ENCODE data around the gene CYP2A7.
"Not testable (repeated sequence)": the region's sequence is repeated elsewhere in the genome, so short reads cannot be mapped to it uniquely, and the experiment has no call there.

DNA sequence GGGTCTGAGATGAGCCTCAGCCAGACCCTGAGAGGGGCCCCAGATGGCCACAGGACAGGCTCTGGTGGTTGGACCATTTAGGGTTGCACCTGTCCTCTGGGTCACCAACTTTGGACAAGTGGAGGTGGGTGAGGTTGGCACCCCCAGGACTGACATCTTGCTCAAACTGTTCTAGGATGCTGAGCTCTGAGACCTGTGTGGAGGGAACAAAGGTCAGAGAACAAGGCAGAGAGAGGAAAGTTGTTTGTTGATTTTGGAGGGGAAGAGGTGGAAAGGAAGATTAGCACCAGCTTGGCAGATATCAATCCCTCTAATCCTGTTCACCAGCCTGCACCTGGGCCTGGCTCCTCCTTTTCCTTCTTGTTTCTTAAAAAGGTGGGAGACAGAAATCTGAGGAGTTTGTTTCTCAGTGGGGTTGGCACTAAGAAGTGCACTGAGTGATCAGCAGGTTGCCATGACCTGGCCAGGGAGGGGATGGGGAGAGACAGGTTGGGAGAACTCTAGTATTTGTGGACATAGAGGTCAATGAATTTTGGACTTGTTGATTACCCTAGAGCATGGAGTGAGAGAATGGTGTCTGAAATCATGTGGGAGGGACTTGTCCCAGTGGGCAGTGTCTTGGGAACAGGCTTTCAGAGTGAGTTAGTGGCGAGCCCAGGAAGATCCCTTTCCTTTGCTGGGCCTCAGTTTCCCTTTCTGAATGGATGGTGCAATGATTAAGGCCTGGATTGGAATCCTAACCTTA, 2.3 kb upstream of the CYP2A7 start:
- not testable (repeated sequence) for TF ChIP-seq CTCF (IDR thresholded peaks at IDR 0.05); POLR2AphosphoS5 (IDR thresholded peaks at IDR 0.05; ENCODE audit: insufficient read depth in 1 of 2, low read depth in 1 of 2); POLR2A (IDR thresholded peaks at IDR 0.05)

All from vagina (tissue), 2 donors.